IPS-20b (cell line): Measurements from ENCODE around the gene NAA15.
"Not testable (repeated sequence)": the region's sequence is repeated elsewhere in the genome, so short reads cannot be mapped to it uniquely, and the experiment has no call there.

ENCODE experiments used
- H3K27ac ChIP-seq: one replicate; pipeline ENCODE4 v1.5.1; 2013; ENCODE audit warnings: low read length
- H3K27me3 ChIP-seq: 2 replicates; pipeline ENCODE4 v1.6.1; 2013; ENCODE audit warnings: mild to moderate bottlenecking, low read length, inconsistent platforms; ENCODE audit not compliant: insufficient read depth
- H3K36me3 ChIP-seq: 2 replicates; pipeline ENCODE4 v1.6.1; 2013; ENCODE audit warnings: low read depth, mild to moderate bottlenecking, inconsistent platforms, low read length, moderate library complexity; ENCODE audit not compliant: insufficient read depth
- H3K4me1 ChIP-seq: 2 replicates; pipeline ENCODE4 v1.6.1; 2013; ENCODE audit warnings: mild to moderate bottlenecking, control low read depth, inconsistent platforms, low read length, moderate library complexity; ENCODE audit not compliant: insufficient read depth
- H3K4me3 ChIP-seq: 2 replicates; pipeline ENCODE4 v1.5.1; 2013; ENCODE audit warnings: mild to moderate bottlenecking, low read length, inconsistent platforms
- H3K9ac ChIP-seq: 2 replicates; pipeline ENCODE4 v1.6.1; 2013; ENCODE audit warnings: low read depth, mild to moderate bottlenecking, inconsistent platforms, low read length, moderate library complexity
- H3K9me3 ChIP-seq: 2 replicates; pipeline ENCODE4 v1.6.1; 2013; ENCODE audit warnings: mild to moderate bottlenecking, low read depth, low read length, inconsistent platforms; ENCODE audit not compliant: insufficient read depth

NAA15 gene

DNA sequence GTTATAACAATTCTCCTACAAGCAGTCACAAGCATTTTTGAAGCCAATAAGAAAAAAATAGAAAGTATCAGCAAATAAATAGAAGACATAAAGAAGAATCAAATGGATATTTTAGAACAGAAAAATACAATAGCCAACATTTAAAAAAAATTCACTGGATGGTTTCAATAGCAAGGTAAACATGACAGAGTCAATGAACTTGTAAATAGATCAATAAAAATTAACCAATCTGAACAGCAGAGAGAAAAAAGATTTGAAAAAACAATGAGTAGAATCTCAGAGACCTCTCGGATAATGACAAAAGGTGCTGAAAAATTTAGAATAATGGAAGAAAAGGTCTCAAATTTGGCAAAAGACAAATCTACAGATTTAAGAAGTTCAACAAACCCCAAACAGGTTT, 119.3 kb downstream of the NAA15 start:
- Histone ChIP-seq H3K9ac (no peak overlapping the region), H3K4me1 (no peaks in the 10 kb centered on the region), H3K36me3 (no peaks in the 10 kb centered on the region), H3K4me3 (no peak overlapping the region), H3K9me3 (no peaks in the 10 kb centered on the region), H3K27ac (no peak overlapping the region), H3K27me3 (no peaks in the 10 kb centered on the region)

GRCh38 chr4:139436122-139436521, 134.8 kb downstream of the NAA15 start:
- Histone ChIP-seq H3K27me3 (no peaks in the 10 kb centered on the region), H3K9me3 (peaks cover 14% of the 10 kb centered on the region), H3K9ac (no peak overlapping the region), H3K36me3 (no peaks in the 10 kb centered on the region; the same call in 1 of the 2 replicates), H3K4me1 (no peaks in the 10 kb centered on the region), H3K27ac (no peak overlapping the region), H3K4me3 (no peak overlapping the region)

DNA sequence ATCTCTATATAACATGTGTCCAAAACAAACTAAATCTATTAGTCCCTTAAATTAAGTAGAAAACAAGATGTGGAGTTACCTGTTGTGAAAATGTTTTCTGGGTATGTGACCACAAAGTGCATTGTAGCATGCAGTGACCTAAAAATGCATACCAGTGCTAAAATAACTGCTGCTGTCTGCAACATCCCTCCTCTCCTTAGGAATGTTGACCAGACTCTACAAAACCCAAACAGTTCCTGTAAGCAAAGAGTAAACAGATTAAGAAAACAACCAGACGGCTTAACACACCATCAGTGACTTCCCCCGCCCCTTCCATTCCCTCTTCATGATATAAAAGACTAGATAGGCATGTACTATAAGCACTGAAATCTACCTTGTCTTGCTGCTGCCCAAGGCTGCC, 136.8 kb downstream of the NAA15 start:
- no peaks in the 10 kb centered on the region; the same call in 1 of the 2 replicates for H3K36me3 ChIP-seq

DNA sequence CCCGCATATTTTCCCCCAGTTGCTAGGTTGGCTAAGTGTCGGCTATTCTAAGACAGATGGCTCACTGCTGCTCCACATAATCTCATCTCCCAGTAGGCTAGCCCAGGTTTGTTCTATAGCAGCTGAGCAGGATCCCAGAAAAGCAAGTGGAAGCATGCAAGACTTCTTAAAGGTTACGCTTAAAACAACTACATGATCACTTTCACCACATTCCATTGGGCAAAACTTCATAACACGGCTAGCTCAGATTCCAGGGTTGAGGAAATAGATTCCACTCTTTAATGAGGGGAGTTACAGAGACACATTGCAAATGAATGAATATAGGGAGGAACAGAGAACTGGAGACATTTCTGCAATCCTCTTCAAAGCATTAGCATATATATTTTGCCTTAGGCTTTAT, 139.7 kb downstream of the NAA15 start:
- H3K4me1 ChIP-seq: no peaks in the 10 kb centered on the region
- no peaks in the 10 kb centered on the region for H3K27me3 ChIP-seq
- H3K9ac ChIP-seq: no peak overlapping the region
- H3K27ac ChIP-seq: no peak overlapping the region
- H3K4me3 ChIP-seq: no peak overlapping the region
- H3K36me3 ChIP-seq: no peaks in the 10 kb centered on the region; the same call in 1 of the 2 replicates
- peaks cover 9% of the 10 kb centered on the region for H3K9me3 ChIP-seq

More for the DNA sequence above, 136.8 kb downstream of the NAA15 start:
- no peaks in the 10 kb centered on the region for H3K4me1 ChIP-seq
- no peak overlapping the region for H3K9ac ChIP-seq
- no peak overlapping the region for H3K4me3 ChIP-seq
- H3K9me3 ChIP-seq: peaks cover 9% of the 10 kb centered on the region
- H3K27ac ChIP-seq: no peak overlapping the region
- no peaks in the 10 kb centered on the region for H3K27me3 ChIP-seq

DNA sequence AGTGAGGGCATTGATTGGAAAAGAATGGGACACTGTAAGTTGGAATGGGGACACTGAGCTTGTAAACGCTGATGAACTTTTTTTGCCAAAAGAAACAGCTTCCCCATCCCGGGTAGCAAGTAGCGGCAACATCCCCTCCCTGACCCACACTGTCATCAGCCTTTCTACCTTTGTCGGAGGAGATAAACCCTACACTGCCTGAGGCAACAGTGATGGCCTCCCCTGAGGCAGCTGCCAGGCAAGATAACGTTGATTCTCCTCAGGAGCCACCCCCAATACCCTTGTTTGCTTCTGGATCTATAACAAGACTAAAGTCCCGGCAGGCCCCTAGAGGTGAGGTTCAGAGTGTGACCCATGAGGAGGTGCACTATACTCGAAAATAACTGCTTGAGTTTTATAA, 142.4 kb downstream of the NAA15 start:
- Histone ChIP-seq H3K9me3 (no peaks in the 10 kb centered on the region), H3K4me3 (no peak overlapping the region), H3K36me3 (no peaks in the 10 kb centered on the region), H3K9ac (no peak overlapping the region), H3K27ac (no peak overlapping the region), H3K4me1 (no peaks in the 10 kb centered on the region), H3K27me3 (no peaks in the 10 kb centered on the region)

- not testable (repeated sequence) for H3K9ac ChIP-seq, H3K27me3 ChIP-seq, H3K4me3 ChIP-seq, H3K36me3 ChIP-seq, H3K9me3 ChIP-seq, H3K27ac ChIP-seq, H3K4me1 ChIP-seq
Measured at GRCh38 chr4:139444881-139445280, 143.6 kb downstream of the NAA15 start.

- H3K36me3 ChIP-seq, H3K27ac ChIP-seq, H3K4me1 ChIP-seq, H3K4me3 ChIP-seq, H3K9me3 ChIP-seq, H3K9ac ChIP-seq, H3K27me3 ChIP-seq: not testable (repeated sequence)
Measured at GRCh38 chr4:139447078-139447477, 145.8 kb downstream of the NAA15 start.

- Histone ChIP-seq H3K36me3 (no peaks in the 10 kb centered on the region), H3K27ac (no peak overlapping the region), H3K9ac (no peak overlapping the region), H3K4me3 (no peak overlapping the region), H3K9me3 (no peaks in the 10 kb centered on the region), H3K27me3 (no peaks in the 10 kb centered on the region), H3K4me1 (peaks cover 15% of the 10 kb centered on the region; the same call in 1 of the 2 replicates)
Measured at GRCh38 chr4:139450586-139450985, 149.3 kb downstream of the NAA15 start.

- Histone ChIP-seq H3K36me3 (no peaks in the 10 kb centered on the region), H3K27me3 (no peaks in the 10 kb centered on the region), H3K4me1 (peaks cover 23% of the 10 kb centered on the region), H3K9ac (peak overlapping the region; percentile 89), H3K4me3 (peak overlapping the region; percentile 98), H3K27ac (no peak overlapping the region), H3K9me3 (no peaks in the 10 kb centered on the region)
Measured at GRCh38 chr4:139451997-139452396, 150.7 kb downstream of the NAA15 start.

- H3K9me3 ChIP-seq: no peaks in the 10 kb centered on the region
- H3K27me3 ChIP-seq: no peaks in the 10 kb centered on the region
- H3K4me1 ChIP-seq: peaks cover 23% of the 10 kb centered on the region
- H3K27ac ChIP-seq: peak overlapping the region; percentile 44
- H3K36me3 ChIP-seq: no peaks in the 10 kb centered on the region
- H3K9ac ChIP-seq: peak overlapping the region; percentile 89
- H3K4me3 ChIP-seq: peak overlapping the region; percentile 98
Measured at GRCh38 chr4:139453041-139453370, 151.7 kb downstream of the NAA15 start.

DNA sequence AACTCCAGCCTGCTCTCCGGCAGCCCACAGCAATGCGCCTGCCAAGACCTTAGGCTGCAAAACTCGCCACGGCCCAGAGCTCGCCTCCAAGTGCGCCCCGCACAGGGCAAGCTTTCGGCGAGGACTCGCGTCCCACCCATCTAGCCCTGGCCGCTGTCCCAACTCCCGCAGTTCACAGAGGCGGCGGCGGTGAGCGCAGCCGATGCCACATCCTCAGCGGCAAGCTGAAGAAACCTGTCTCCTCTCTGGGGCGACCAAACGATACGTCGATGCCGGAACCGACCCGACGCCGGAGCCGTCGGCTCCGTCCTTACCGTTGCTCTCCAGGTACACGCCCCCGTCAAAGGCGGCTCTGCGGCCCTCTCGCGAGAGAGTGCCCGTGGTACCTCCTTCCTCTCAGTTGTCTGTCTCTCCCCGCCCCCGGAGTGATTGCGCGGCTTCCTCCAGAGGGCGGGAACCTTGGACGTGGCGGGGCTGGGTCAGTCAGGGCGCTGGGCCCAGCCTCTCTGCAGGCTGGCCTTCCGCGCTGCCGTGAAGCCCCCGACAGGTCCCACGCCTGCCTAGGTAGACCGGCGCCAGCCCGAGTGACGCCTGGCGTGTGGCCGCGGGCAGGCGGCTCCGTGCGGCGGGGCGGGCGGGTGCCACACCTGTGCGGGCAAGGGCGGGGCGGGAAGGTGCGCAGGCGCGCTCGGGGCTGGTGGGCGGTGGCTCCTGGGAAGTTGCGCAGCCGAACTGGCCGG, 152.2 kb downstream of the NAA15 start:
- H3K9ac ChIP-seq: peak overlapping the region; percentile 89
- no peaks in the 10 kb centered on the region for H3K36me3 ChIP-seq
- H3K27ac ChIP-seq: peak overlapping the region; percentile 44
- H3K27me3 ChIP-seq: no peaks in the 10 kb centered on the region
- H3K9me3 ChIP-seq: no peaks in the 10 kb centered on the region
- H3K4me3 ChIP-seq: peak overlapping the region; percentile 98
- peaks cover 23% of the 10 kb centered on the region for H3K4me1 ChIP-seq

- Histone ChIP-seq H3K4me3 (peak within 1 kb of the TSS; percentile 98), H3K27me3 (no peaks in the 10 kb centered on the region), H3K27ac (peak within 1 kb of the TSS; percentile 44), H3K4me1 (peaks cover 23% of the 10 kb centered on the region), H3K9me3 (no peaks in the 10 kb centered on the region), H3K36me3 (no peaks in the 10 kb centered on the region), H3K9ac (peak within 1 kb of the TSS; percentile 89)
Measured at GRCh38 chr4:139454111-139455045, 153.1 kb downstream of the NAA15 start, which contains the start of gene RAB33B. Gene RAB33B (plus strand): TSS chr4:139454121. CDS start chr4:139454196, 75 bp downstream.
